ENCODE results near the gene LSM12.

Gene LSM12

GRCh38 chr17:44093231-44093900 lies 26.9 kb upstream of the LSM12 start:
- DNase-seq (ENCODE audit: extremely low read depth, low read depth): no peak
- TF ChIP-seq CTCF (IDR thresholded peaks at IDR 0.05; ENCODE audit: low read depth, low read length): no peak

- no peak for DNase-seq (ENCODE audit: extremely low read depth, low read depth)
- TF ChIP-seq CTCF (IDR thresholded peaks at IDR 0.05; ENCODE audit: low read depth, low read length): no peak
Observed at GRCh38 chr17:44092051-44092450, 25.6 kb upstream of the LSM12 start.

- DNase-seq (ENCODE audit: extremely low read depth, low read depth): no peak
- no peak for TF ChIP-seq CTCF (IDR thresholded peaks at IDR 0.05; ENCODE audit: low read depth, low read length)
Observed at GRCh38 chr17:44091200-44091997, 24.9 kb upstream of the LSM12 start.

- TF ChIP-seq CTCF (IDR thresholded peaks at IDR 0.05; ENCODE audit: low read depth, low read length): no peak
- DNase-seq (ENCODE audit: extremely low read depth, low read depth): no peak
Observed at GRCh38 chr17:44088254-44088653, 21.8 kb upstream of the LSM12 start.

GRCh38 chr17:44087319-44087718 lies 20.8 kb upstream of the LSM12 start:
- no peak for TF ChIP-seq CTCF (IDR thresholded peaks at IDR 0.05; ENCODE audit: low read depth, low read length)
- no peak for DNase-seq (ENCODE audit: extremely low read depth, low read depth)

GRCh38 chr17:44086364-44087311 lies 20.2 kb upstream of the LSM12 start:
- peak; percentile 64 for DNase-seq (ENCODE audit: extremely low read depth, low read depth)
- no peak for TF ChIP-seq CTCF (IDR thresholded peaks at IDR 0.05; ENCODE audit: low read depth, low read length)

Measured in AG09319 (cell line).